Erythroblast (primary cell): Measurements from ENCODE around the gene COMP.
A peak's percentile ranks its signal among the peaks of the same experiment; 100 is the strongest.

Experiments
- DNase-seq, 2 experiments: peaks; one replicate each; lab custom pipeline; 2025; lab: John Stamatoyannopoulos, UW
- GATA1 ChIP-seq: IDR thresholded peaks from 2 replicates; pipeline ENCODE4 v1.6.1; 2011; ENCODE audit warnings: low read depth, mild to moderate bottlenecking, control low read depth, low read length, moderate library complexity
- POLR2A ChIP-seq: IDR thresholded peaks from 2 replicates; pipeline ENCODE4 v1.6.1; 2011; ENCODE audit warnings: mild to moderate bottlenecking, low read length

COMP gene

GRCh38 chr19:18762125-18763023 is 28.7 kb downstream of the COMP start:
- no peak for DNase-seq
- TF ChIP-seq GATA1 (no peak), POLR2A (no peak)

GRCh38 chr19:18761531-18762110 is 29.5 kb downstream of the COMP start:
- DNase-seq = no peak
- TF ChIP-seq GATA1 (no peak), POLR2A (no peak)

GRCh38 chr19:18760440-18761383 is 30.4 kb downstream of the COMP start:
- TF ChIP-seq GATA1 (no peak), POLR2A (no peak)
- DNase-seq = no peak

- TF ChIP-seq POLR2A (no peak), GATA1 (no peak)
- no peak for DNase-seq
These were observed 31.1 kb downstream of the COMP start for GRCh38 chr19:18759995-18760426.

- no peak for DNase-seq
- no peak for TF ChIP-seq GATA1
- no peak for TF ChIP-seq POLR2A
These were observed 31.7 kb downstream of the COMP start for GRCh38 chr19:18759304-18759994.

GRCh38 chr19:18756896-18757295 is 34.2 kb downstream of the COMP start:
- no peak for TF ChIP-seq GATA1
- TF ChIP-seq POLR2A = no peak
- peak; percentile 38 to 56 for DNase-seq

- DNase-seq = no peak
- TF ChIP-seq GATA1 = no peak
- no peak for TF ChIP-seq POLR2A
These were observed 36.6 kb downstream of the COMP start for GRCh38 chr19:18754501-18754900.

GRCh38 chr19:18751571-18751970 is 39.5 kb downstream of the COMP start:
- no peak for DNase-seq
- no peak for TF ChIP-seq POLR2A
- no peak for TF ChIP-seq GATA1

GRCh38 chr19:18750295-18750970 is 40.7 kb downstream of the COMP start:
- DNase-seq = no peak
- no peak for TF ChIP-seq GATA1
- no peak for TF ChIP-seq POLR2A

- TF ChIP-seq GATA1 = no peak
- TF ChIP-seq POLR2A = no peak
- no peak for DNase-seq
These were observed 41.5 kb downstream of the COMP start for GRCh38 chr19:18749362-18750231.

GRCh38 chr19:18746401-18747325 is 44.4 kb downstream of the COMP start:
- no peak for TF ChIP-seq POLR2A
- TF ChIP-seq GATA1 = no peak
- DNase-seq = no peak
